PC-9 (cell line): ENCODE data around the gene G6PD. TPM values are rescaled to one million over a fixed set of nuclear protein-coding genes. Genes with fewer than 3 reads are reported as not detected.

Experiments
- BruUV-seq: library from RNA; stranded (reverse); fragments of 400-500 nt; replicated peaks from 2 replicates; lab custom pipeline; 2021; lab: Mats Ljungman, UMichigan
- CTCF ChIA-PET: fragments of 300-600 bp; sonication (Branson Sonifier 250); formaldehyde crosslinking; loops from one replicate; lab custom pipeline; 2022; ENCODE audit warnings: antibody characterized with exemption; lab: Charles Lee
- POLR2A ChIA-PET: fragments of 300-600 bp; sonication (Branson Sonifier 250); formaldehyde crosslinking; loops from one replicate; lab custom pipeline; 2022; ENCODE audit warnings: antibody characterized with exemption; ENCODE audit not compliant: unreplicated experiment; lab: Charles Lee
- DNase-seq, 2 experiments: peaks; one replicate each; pipeline versions ENCODE4 v3.0.0 to v3.0.0-alpha.2; 2015 to 2022; ENCODE audit warnings: mixed read lengths in 1 of 2
- H2AFZ ChIP-seq: fragments of 200-600 bp; sonication (generic); 2 replicates; pipeline ENCODE4 v1.8.1; 2017; ENCODE audit warnings: antibody characterized with exemption
- H3F3A ChIP-seq: fragments of 200-600 bp; sonication (generic); 2 replicates; pipeline ENCODE4 v1.8.1; 2017; ENCODE audit warnings: antibody characterized with exemption, mild to moderate bottlenecking, low read depth; ENCODE audit not compliant: insufficient read depth
- H3K27ac ChIP-seq: fragments of 200-600 bp; sonication (generic); 2 replicates; pipeline ENCODE4 v1.6.1; 2016; ENCODE audit warnings: mixed run types
- H3K27me3 ChIP-seq: fragments of 200-600 bp; sonication (generic); 2 replicates; pipeline ENCODE4 v1.6.1; 2016; ENCODE audit warnings: low read depth, mixed run types; ENCODE audit not compliant: insufficient read depth
- H3K36me3 ChIP-seq: fragments of 200-600 bp; sonication (generic); 2 replicates; pipeline ENCODE4 v1.6.1; 2016; ENCODE audit warnings: low read depth, mixed run types
- H3K4me1 ChIP-seq: fragments of 200-600 bp; sonication (generic); replicated peaks from 2 replicates; pipeline ENCODE4 v1.6.1; 2016; ENCODE audit warnings: mixed run types; ENCODE audit not compliant: insufficient read depth
- H3K4me2 ChIP-seq: fragments of 200-600 bp; sonication (generic); 2 replicates; pipeline ENCODE4 v1.6.1; 2017; ENCODE audit warnings: mixed run types
- H3K4me3 ChIP-seq: fragments of 200-600 bp; sonication (generic); 2 replicates; pipeline ENCODE4 v1.6.1; 2016; ENCODE audit warnings: mixed run types
- H3K79me2 ChIP-seq: fragments of 200-600 bp; sonication (generic); 2 replicates; pipeline ENCODE4 v1.6.1; 2017; ENCODE audit warnings: low read depth, mixed run types
- H3K9me2 ChIP-seq: fragments of 200-600 bp; sonication (generic); 2 replicates; pipeline ENCODE4 v1.8.1; 2017; ENCODE audit warnings: mild to moderate bottlenecking; ENCODE audit not compliant: insufficient read depth
- H3K9me3 ChIP-seq: fragments of 200-600 bp; sonication (generic); 2 replicates; pipeline ENCODE4 v1.8.1; 2016; ENCODE audit warnings: low read depth; ENCODE audit not compliant: insufficient read depth
- H4K20me1 ChIP-seq: fragments of 200-600 bp; sonication (generic); 2 replicates; pipeline ENCODE4 v1.8.1; 2017; ENCODE audit not compliant: insufficient read depth
- CTCF ChIP-seq: fragments of 200-600 bp; sonication (generic); conservative IDR thresholded peaks from 2 replicates; pipeline ENCODE4 v1.6.1; 2017; ENCODE audit warnings: mixed run types, antibody characterized with exemption, mild to moderate bottlenecking, moderate library complexity
- EZH2 ChIP-seq: fragments of 200-600 bp; sonication (generic); IDR thresholded peaks from 2 replicates; pipeline ENCODE4 v1.8.0; 2017; ENCODE audit warnings: antibody characterized with exemption, low read depth
- intact Hi-C: fragments of 100-400 bp; cut with micrococcal nuclease; formaldehyde crosslinking; loops from one replicate; pipeline ENCODE4 v1.10.0; 2022; ENCODE audit not compliant: unreplicated experiment
- total RNA-seq: library from RNA; stranded (reverse); gene quantifications from 2 replicates; pipeline ENCODE4 v1.2.3, GENCODE V29; 2021

Gene G6PD
- total RNA-seq, 1 experiment from 2014 or later: 1,283 TPM

GRCh38 chrX:154486052-154486395 is 60.6 kb downstream of the G6PD start:
- Histone ChIP-seq H4K20me1 (no peaks in the 10 kb centered on the region), H3K4me3 (peak overlapping the region; percentile 69), H3K27me3 (no peaks in the 10 kb centered on the region), H2AFZ (peak overlapping the region; percentile 69; the same call in 1 of the 2 replicates), H3K36me3 (no peaks in the 10 kb centered on the region), H3K9me2 (no peaks in the 10 kb centered on the region), H3K27ac (peak overlapping the region; percentile 9; the same call in 1 of the 2 replicates), H3F3A (peaks cover 9% of the 10 kb centered on the region; the same call in 1 of the 2 replicates), H3K9me3 (no peaks in the 10 kb centered on the region), H3K4me2 (peak overlapping the region; percentile 88), H3K79me2 (peaks cover 14% of the 10 kb centered on the region), H3K4me1 (peaks cover 26% of the 10 kb centered on the region)
- DNase-seq: peak in 1 of 2 experiments; percentile 51
- no peak for TF ChIP-seq CTCF
- TF ChIP-seq EZH2: no peak
- intact Hi-C loops: loop anchor here (5.0 kb wide), 1 partner anchor 89 kb away; the partner anchor contains the start of gene RPL10
- no TSS peak for BruUV-seq
- CTCF ChIA-PET: interaction anchor here (0.6 kb wide), 1 partner anchor 21 kb away, joined by 4 read pairs; no protein-coding TSS in a partner anchor
- POLR2A ChIA-PET: interaction anchor here (0.6 kb wide), 1 partner anchor 117 kb away, joined by 6 read pairs; no protein-coding TSS in a partner anchor

- Histone ChIP-seq H3K9me3 (no peaks in the 10 kb centered on the region), H2AFZ (peak overlapping the region; percentile 69; the same call in 1 of the 2 replicates), H3K79me2 (peaks cover 14% of the 10 kb centered on the region), H3K27me3 (no peaks in the 10 kb centered on the region), H3K36me3 (no peaks in the 10 kb centered on the region), H3K4me3 (peak overlapping the region; percentile 69; the same call in 1 of the 2 replicates), H3K9me2 (no peaks in the 10 kb centered on the region), H4K20me1 (no peaks in the 10 kb centered on the region), H3K27ac (peak overlapping the region; percentile 9; the same call in 1 of the 2 replicates), H3K4me2 (peak overlapping the region; percentile 88), H3K4me1 (peaks cover 26% of the 10 kb centered on the region), H3F3A (peaks cover 6% of the 10 kb centered on the region; the same call in 1 of the 2 replicates)
- ChIA-PET POLR2A (interaction anchor here (0.6 kb wide), 2 partner anchors 28 to 116 kb away, joined by 6 to 9 read pairs; no protein-coding TSS in a partner anchor), CTCF (interaction anchor here (0.5 to 1.5 kb wide), 2 partner anchors 112 to 172 kb away, joined by 5 to 6 read pairs; no protein-coding TSS in a partner anchor)
- TF ChIP-seq EZH2 (no peak), CTCF (no peak)
- peak in 1 of 2 experiments; percentile 14 for DNase-seq
- no TSS peak for BruUV-seq
- intact Hi-C loops: loop anchor here (2.0 to 5.0 kb wide), 3 partner anchors 27 to 113 kb away; partner anchors contain the start of genes PLXNA3 and RPL10
These were observed 61.2 kb downstream of the G6PD start for GRCh38 chrX:154485150-154486051.
